ENCODE results near the gene CDX2.

The CDX2 gene

GRCh38 chr13:27956576-27957300 lies 12.4 kb downstream of the CDX2 start:
- CTCF ChIA-PET = interaction anchor here (0.7 to 7.9 kb wide), 7 partner anchors 14 to 595 kb away, joined by 3 to 70 read pairs (median 4); no protein-coding TSS in a partner anchor
- no peak for DNase-seq (ENCODE audit: extremely low spot score)
- POLR2A ChIA-PET = no interaction called here
- TF ChIP-seq CTCF (IDR thresholded peaks at IDR 0.05; ENCODE audit: control extremely low read depth, extremely low read depth, low read depth, missing control alignments) = no peak

GRCh38 chr13:27955014-27955591 lies 14.0 kb downstream of the CDX2 start:
- POLR2A ChIA-PET = no interaction called here

GRCh38 chr13:27954406-27954851 lies 14.7 kb downstream of the CDX2 start:
- TF ChIP-seq CTCF (IDR thresholded peaks at IDR 0.05; ENCODE audit: control extremely low read depth, extremely low read depth, low read depth, missing control alignments) = no peak
- DNase-seq (ENCODE audit: extremely low spot score) = peak; percentile 41
- POLR2A ChIA-PET = interaction anchor here (0.6 kb wide), 1 partner anchor 502 kb away, joined by 3 read pairs; no protein-coding TSS in a partner anchor
- CTCF ChIA-PET = interaction anchor here (0.8 to 5.1 kb wide), 43 partner anchors 9 to 1006 kb away, joined by 3 to 92 read pairs (median 5); partner anchors contain the start of genes CDX2, PDX1 and URAD

More at GRCh38 chr13:27955014-27955591, 14.0 kb downstream of the CDX2 start:
- TF ChIP-seq CTCF (IDR thresholded peaks at IDR 0.05; ENCODE audit: control extremely low read depth, extremely low read depth, low read depth, missing control alignments) = no peak
- no peak for DNase-seq (ENCODE audit: extremely low spot score)
- CTCF ChIA-PET = interaction anchor here (0.9 to 7.9 kb wide), 27 partner anchors 9 to 1007 kb away, joined by 3 to 92 read pairs (median 7); partner anchors contain the start of genes PDX1 and URAD

- POLR2A ChIA-PET = interaction anchor here (0.6 kb wide), 2 partner anchors 124 to 502 kb away, joined by 3 read pairs; no protein-coding TSS in a partner anchor
- TF ChIP-seq CTCF (IDR thresholded peaks at IDR 0.05; ENCODE audit: control extremely low read depth, extremely low read depth, low read depth, missing control alignments) = peak; percentile 97
- CTCF ChIA-PET = interaction anchor here (0.8 to 5.1 kb wide), 50 partner anchors 8 to 1006 kb away, joined by 3 to 92 read pairs (median 5); partner anchors contain the start of genes CDX2, PDX1 and URAD
- DNase-seq (ENCODE audit: extremely low spot score) = peak; percentile 89
Measured at GRCh38 chr13:27953676-27954405, 15.3 kb downstream of the CDX2 start.

DNA sequence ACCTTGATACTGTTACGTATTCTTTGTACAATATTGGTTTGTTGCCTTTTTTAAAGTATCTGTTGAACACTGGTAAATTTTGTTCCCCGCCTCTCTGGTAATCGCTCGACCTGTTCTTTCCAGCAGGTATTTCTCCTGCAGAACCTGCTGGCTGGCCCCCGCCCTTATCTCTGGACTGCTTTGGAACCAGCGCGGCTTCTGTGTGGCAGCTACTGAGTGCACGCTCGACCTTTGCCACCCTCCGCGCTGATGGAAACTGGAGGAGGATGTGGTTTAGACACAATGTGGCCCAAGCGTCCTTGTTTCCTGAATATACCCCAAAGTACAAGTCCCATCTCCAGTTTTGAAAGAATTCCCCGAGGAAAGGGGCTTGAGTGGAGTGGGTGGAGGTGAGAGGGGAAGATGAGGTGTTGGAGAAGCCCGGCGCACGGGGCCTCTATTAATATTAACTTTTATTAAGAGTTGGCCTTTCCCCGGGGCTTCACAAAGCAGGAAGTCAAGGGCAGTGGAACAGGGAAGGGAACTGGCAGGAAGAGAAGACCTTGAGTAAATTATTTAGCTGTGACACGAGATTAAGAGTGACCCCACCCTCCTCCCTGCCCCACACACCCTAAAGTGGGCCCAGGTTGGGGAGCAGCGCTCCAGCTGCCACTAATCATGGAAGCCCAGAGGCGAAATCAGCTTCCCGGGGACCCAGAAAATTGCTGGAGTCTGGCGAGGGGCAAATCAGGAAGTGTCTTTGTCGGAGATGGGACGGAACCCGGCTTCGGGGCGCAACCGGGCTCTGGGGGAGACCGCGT lies 16.0 kb downstream of the CDX2 start:
- TF ChIP-seq CTCF (IDR thresholded peaks at IDR 0.05; ENCODE audit: control extremely low read depth, extremely low read depth, low read depth, missing control alignments) = no peak
- DNase-seq (ENCODE audit: extremely low spot score) = peak; percentile 28
- CTCF ChIA-PET = interaction anchor here (0.8 to 5.1 kb wide), 44 partner anchors 7 to 1005 kb away, joined by 3 to 92 read pairs (median 5); partner anchors contain the start of genes CDX2, PDX1 and URAD
- POLR2A ChIA-PET = interaction anchor here (0.6 kb wide), 1 partner anchor 123 kb away, joined by 3 read pairs; no protein-coding TSS in a partner anchor

Data from GM10248 (cell line).